ENCODE data around the gene PHOX2A. TPM values are rescaled to one million over a fixed set of nuclear protein-coding genes. Genes with fewer than 3 reads are reported as not detected.

PHOX2A gene
- total RNA-seq, 1 experiment from 2014 or later = not detected

DNA sequence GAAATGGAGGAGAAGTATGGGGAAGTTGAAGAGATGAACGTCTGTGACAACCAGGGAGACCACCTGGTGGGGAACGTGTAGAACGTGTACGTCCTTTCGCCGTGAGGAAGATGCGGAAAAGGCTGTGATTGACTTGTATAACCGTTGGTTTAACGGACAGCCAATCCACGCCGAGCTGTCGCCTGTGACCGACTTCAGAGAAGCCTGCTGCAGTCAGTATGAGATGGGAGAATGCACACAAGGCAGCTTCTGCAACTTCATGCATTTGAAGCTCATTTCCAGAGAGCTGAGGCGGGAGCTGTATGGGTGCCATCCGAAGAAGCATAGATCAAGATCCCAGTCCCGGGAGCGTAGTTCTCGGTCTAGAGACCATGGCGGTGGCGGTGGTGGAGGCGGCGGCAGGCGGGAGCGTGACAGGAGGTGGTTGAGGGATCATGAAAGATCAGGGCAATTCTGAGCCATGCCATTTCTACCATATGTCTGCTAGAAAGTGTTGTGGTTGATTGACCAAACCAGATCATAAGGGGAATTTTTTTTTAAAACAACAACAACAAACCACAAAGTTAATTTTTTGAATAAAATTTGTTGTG lies 36.8 kb upstream of the PHOX2A start:
- intact Hi-C loops (cut with micrococcal nuclease; ENCODE audit: unreplicated experiment) = no loop called here

GRCh38 chr11:72280037-72280436 lies 36.1 kb upstream of the PHOX2A start:
- Histone ChIP-seq H3K27me3 (replicated peaks; ENCODE audit: insufficient read depth, low read depth, low read length, poor library complexity) (peaks cover 23% of the 10 kb centered on the region), H3K9me3 (ENCODE audit: low read depth, low read length, poor library complexity, severe bottlenecking) (no peaks in the 10 kb centered on the region), H3K36me3 (ENCODE audit: insufficient read depth, low read length, poor library complexity, severe bottlenecking) (no peaks in the 10 kb centered on the region), H3K4me3 (ENCODE audit: low read depth, low read length, poor library complexity, severe bottlenecking) (no peak overlapping the region), H3K27ac (ENCODE audit: low read depth, low read length, poor library complexity, severe bottlenecking) (no peak overlapping the region), H3K4me1 (ENCODE audit: insufficient read depth, low read length, poor library complexity, severe bottlenecking) (peaks cover 8% of the 10 kb centered on the region)
- CTCF ChIA-PET = no interaction called here
- intact Hi-C loops (cut with micrococcal nuclease; ENCODE audit: unreplicated experiment) = no loop called here
- TF ChIP-seq EZH2 (IDR thresholded peaks at IDR 0.05; ENCODE audit: borderline replicate concordance, low read depth, low read length, poor library complexity, severe bottlenecking) = no peak
- no peak for TF ChIP-seq CTCF (conservative IDR thresholded peaks at IDR 0.05; ENCODE audit: low read depth, low read length)
- DNase-seq (ENCODE audit: low spot score) = no peak
- no TSS peak for BruUV-seq (replicated peaks)
- POLR2A ChIA-PET (ENCODE audit: low non-redundant PET) = no interaction called here

More for the DNA sequence above, 36.8 kb upstream of the PHOX2A start:
- DNase-seq (ENCODE audit: low spot score) = no peak
- no peaks in the 10 kb centered on the region for H3K36me3 ChIP-seq (ENCODE audit: insufficient read depth, low read length, poor library complexity, severe bottlenecking)
- no peak overlapping the region for H3K4me3 ChIP-seq (ENCODE audit: low read depth, low read length, poor library complexity, severe bottlenecking)
- peaks cover 23% of the 10 kb centered on the region for H3K27me3 ChIP-seq (replicated peaks; ENCODE audit: insufficient read depth, low read depth, low read length, poor library complexity)
- H3K4me1 ChIP-seq (ENCODE audit: insufficient read depth, low read length, poor library complexity, severe bottlenecking) = peaks cover 8% of the 10 kb centered on the region
- H3K9me3 ChIP-seq (ENCODE audit: low read depth, low read length, poor library complexity, severe bottlenecking) = no peaks in the 10 kb centered on the region
- ChIA-PET CTCF (no interaction called here), POLR2A (ENCODE audit: low non-redundant PET) (no interaction called here)
- no TSS peak for BruUV-seq (replicated peaks)
- TF ChIP-seq EZH2 (IDR thresholded peaks at IDR 0.05; ENCODE audit: borderline replicate concordance, low read depth, low read length, poor library complexity, severe bottlenecking) = no peak
- no peak for TF ChIP-seq CTCF (conservative IDR thresholded peaks at IDR 0.05; ENCODE audit: low read depth, low read length)
- H3K27ac ChIP-seq (ENCODE audit: low read depth, low read length, poor library complexity, severe bottlenecking) = no peak overlapping the region

DNA sequence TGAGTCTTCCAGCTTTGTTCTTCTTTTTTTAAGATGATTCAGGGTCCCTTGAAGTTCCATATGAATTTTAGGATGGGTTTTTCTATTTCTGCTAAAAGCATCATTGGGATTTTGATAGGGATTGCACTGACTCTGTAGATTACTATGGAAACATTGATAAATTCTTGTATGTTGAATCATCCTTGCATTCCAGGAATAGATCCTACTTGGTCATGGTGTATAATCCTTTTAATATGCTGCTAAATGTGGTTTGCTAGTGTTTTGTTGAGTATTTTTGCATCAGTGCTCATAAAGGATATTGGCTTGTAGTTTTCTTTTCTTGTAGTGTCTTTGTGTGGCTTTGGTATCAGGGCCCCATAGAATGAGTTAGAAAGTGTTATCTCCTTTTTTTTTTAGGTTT lies 34.9 kb upstream of the PHOX2A start:
- H3K4me3 ChIP-seq (ENCODE audit: low read depth, low read length, poor library complexity, severe bottlenecking) = no peak overlapping the region
- H3K36me3 ChIP-seq (ENCODE audit: insufficient read depth, low read length, poor library complexity, severe bottlenecking) = no peaks in the 10 kb centered on the region
- TF ChIP-seq EZH2 (IDR thresholded peaks at IDR 0.05; ENCODE audit: borderline replicate concordance, low read depth, low read length, poor library complexity, severe bottlenecking) (no peak), CTCF (conservative IDR thresholded peaks at IDR 0.05; ENCODE audit: low read depth, low read length) (no peak)
- peak; percentile 55 for DNase-seq (ENCODE audit: low spot score)
- no peak overlapping the region for H3K27ac ChIP-seq (ENCODE audit: low read depth, low read length, poor library complexity, severe bottlenecking)
- POLR2A ChIA-PET (ENCODE audit: low non-redundant PET) = no interaction called here
- peaks cover 19% of the 10 kb centered on the region for H3K27me3 ChIP-seq (replicated peaks; ENCODE audit: insufficient read depth, low read depth, low read length, poor library complexity)
- peaks cover 8% of the 10 kb centered on the region for H3K4me1 ChIP-seq (ENCODE audit: insufficient read depth, low read length, poor library complexity, severe bottlenecking)
- BruUV-seq (replicated peaks) = no TSS peak
- CTCF ChIA-PET = no interaction called here
- H3K9me3 ChIP-seq (ENCODE audit: low read depth, low read length, poor library complexity, severe bottlenecking) = no peaks in the 10 kb centered on the region
- intact Hi-C loops (cut with micrococcal nuclease; ENCODE audit: unreplicated experiment) = no loop called here

Data from A673 (cell line).